Mucosa of rectum (tissue), 2 donors: ENCODE data around the gene SUV39H1.

ENCODE experiments used
- H3K27ac ChIP-seq, 2 donors: one replicate each; pipeline ENCODE4 v1.7.0; 2013; ENCODE audit warnings: inconsistent platforms in 2 of 2, low read depth in 2 of 2, low read length in 2 of 2
- H3K27me3 ChIP-seq, 2 donors: one replicate each; pipeline ENCODE4 v1.7.0; 2013; ENCODE audit warnings: low read length in 2 of 2; ENCODE audit not compliant: control insufficient read depth in 2 of 2, insufficient read depth in 2 of 2
- H3K36me3 ChIP-seq, 2 donors: one replicate each; pipeline ENCODE4 v1.7.0; 2013; ENCODE audit warnings: low read length in 2 of 2; ENCODE audit not compliant: control insufficient read depth in 2 of 2, insufficient read depth in 2 of 2
- H3K4me1 ChIP-seq, 2 donors: one replicate each; pipeline ENCODE4 v1.7.0; 2013; ENCODE audit warnings: low read length in 2 of 2, mild to moderate bottlenecking in 1 of 2; ENCODE audit not compliant: control insufficient read depth in 2 of 2, insufficient read depth in 2 of 2
- H3K4me3 ChIP-seq, 2 donors: one replicate each; pipeline ENCODE4 v1.7.0; 2013; ENCODE audit warnings: low read length in 2 of 2
- H3K9ac ChIP-seq, 2 donors: one replicate each; pipeline ENCODE4 v1.7.0; 2013; ENCODE audit warnings: low read length in 2 of 2, low read depth in 1 of 2, mild to moderate bottlenecking in 1 of 2
- H3K9me3 ChIP-seq, 2 donors: one replicate each; pipeline ENCODE4 v1.7.0; 2013; ENCODE audit warnings: low read length in 2 of 2; ENCODE audit not compliant: control insufficient read depth in 2 of 2
- donor health status: healthy.
- donor health status: Normal muscosa, but diverticular disease.

SUV39H1 gene

GRCh38 chrX:48728653-48729052 lies 32.1 kb downstream of the SUV39H1 start:
- peaks cover 0 to 6% of the 10 kb centered on the region in 2 donors for H3K27me3 ChIP-seq
- no peaks in the 10 kb centered on the region for H3K4me1 ChIP-seq
- no peak overlapping the region for H3K4me3 ChIP-seq
- no peak overlapping the region for H3K9ac ChIP-seq
- no peak overlapping the region for H3K27ac ChIP-seq
- no peaks in the 10 kb centered on the region for H3K36me3 ChIP-seq
- no peaks in the 10 kb centered on the region for H3K9me3 ChIP-seq

GRCh38 chrX:48736303-48736702 lies 39.8 kb downstream of the SUV39H1 start:
- Histone ChIP-seq H3K27ac (no peak overlapping the region), H3K9ac (no peak overlapping the region), H3K4me1 (peaks cover 0 to 3% of the 10 kb centered on the region in 2 donors), H3K27me3 (no peaks in the 10 kb centered on the region), H3K4me3 (no peak overlapping the region), H3K36me3 (no peaks in the 10 kb centered on the region), H3K9me3 (no peaks in the 10 kb centered on the region)

- no peaks in the 10 kb centered on the region for H3K27me3 ChIP-seq
- H3K27ac ChIP-seq: no peak overlapping the region
- peaks cover 0 to 3% of the 10 kb centered on the region in 2 donors for H3K4me1 ChIP-seq
- H3K36me3 ChIP-seq: no peaks in the 10 kb centered on the region
- peak overlapping the region; percentile 34 to 58 for H3K4me3 ChIP-seq
- no peaks in the 10 kb centered on the region for H3K9me3 ChIP-seq
- no peak overlapping the region for H3K9ac ChIP-seq
Measured at GRCh38 chrX:48736878-48737212, 40.3 kb downstream of the SUV39H1 start.

- Histone ChIP-seq H3K4me3 (peak overlapping the region; percentile 74 to 85), H3K36me3 (no peaks in the 10 kb centered on the region), H3K9me3 (no peaks in the 10 kb centered on the region), H3K9ac (peak overlapping the region; percentile 77 to 87), H3K27ac (peak overlapping the region; percentile 91 to 92), H3K27me3 (no peaks in the 10 kb centered on the region), H3K4me1 (peaks cover 0 to 3% of the 10 kb centered on the region in 2 donors)
Measured at GRCh38 chrX:48737213-48737938, 40.8 kb downstream of the SUV39H1 start.

- no peaks in the 10 kb centered on the region for H3K36me3 ChIP-seq
Measured at GRCh38 chrX:48737940-48738339, 41.4 kb downstream of the SUV39H1 start.

GRCh38 chrX:48741834-48742233 lies 45.3 kb downstream of the SUV39H1 start:
- Histone ChIP-seq H3K36me3 (no peaks in the 10 kb centered on the region), H3K27ac (no peak overlapping the region), H3K9ac (no peak overlapping the region), H3K9me3 (no peaks in the 10 kb centered on the region), H3K4me1 (peaks cover 0 to 3% of the 10 kb centered on the region in 2 donors), H3K4me3 (no peak overlapping the region), H3K27me3 (peaks cover 0 to 2% of the 10 kb centered on the region in 2 donors)

More at GRCh38 chrX:48737940-48738339, 41.4 kb downstream of the SUV39H1 start:
- peak overlapping the region; percentile 91 to 92 for H3K27ac ChIP-seq
- H3K27me3 ChIP-seq: no peaks in the 10 kb centered on the region
- H3K4me3 ChIP-seq: peak overlapping the region; percentile 74 to 85
- H3K4me1 ChIP-seq: peaks cover 0 to 3% of the 10 kb centered on the region in 2 donors
- H3K9me3 ChIP-seq: no peaks in the 10 kb centered on the region
- H3K9ac ChIP-seq: peak overlapping the region; percentile 77 to 87

- no peaks in the 10 kb centered on the region for H3K9me3 ChIP-seq
- no peak overlapping the region for H3K27ac ChIP-seq
- H3K4me1 ChIP-seq: no peaks in the 10 kb centered on the region
- no peak overlapping the region for H3K4me3 ChIP-seq
- peaks cover 0 to 2% of the 10 kb centered on the region in 2 donors for H3K27me3 ChIP-seq
- no peak overlapping the region for H3K9ac ChIP-seq
- no peaks in the 10 kb centered on the region for H3K36me3 ChIP-seq
Measured at GRCh38 chrX:48745222-48745621, 48.7 kb downstream of the SUV39H1 start.

GRCh38 chrX:48747415-48748016 lies 51.0 kb downstream of the SUV39H1 start:
- Histone ChIP-seq H3K9me3 (no peaks in the 10 kb centered on the region), H3K4me1 (no peaks in the 10 kb centered on the region), H3K36me3 (no peaks in the 10 kb centered on the region), H3K4me3 (no peak overlapping the region), H3K9ac (no peak overlapping the region), H3K27me3 (peaks cover 0 to 2% of the 10 kb centered on the region in 2 donors), H3K27ac (no peak overlapping the region)

- H3K9me3 ChIP-seq: no peaks in the 10 kb centered on the region
Measured at GRCh38 chrX:48749182-48749581, 52.6 kb downstream of the SUV39H1 start.

GRCh38 chrX:48751343-48751742 lies 54.8 kb downstream of the SUV39H1 start:
- Histone ChIP-seq H3K9ac (no peak overlapping the region), H3K36me3 (no peaks in the 10 kb centered on the region), H3K4me3 (no peak overlapping the region), H3K27ac (no peak overlapping the region), H3K4me1 (no peaks in the 10 kb centered on the region), H3K9me3 (no peaks in the 10 kb centered on the region), H3K27me3 (peaks cover 2 to 4% of the 10 kb centered on the region in 2 donors)

More at GRCh38 chrX:48749182-48749581, 52.6 kb downstream of the SUV39H1 start:
- Histone ChIP-seq H3K27me3 (peaks cover 2 to 4% of the 10 kb centered on the region in 2 donors), H3K27ac (no peak overlapping the region), H3K36me3 (no peaks in the 10 kb centered on the region), H3K9ac (no peak overlapping the region), H3K4me1 (no peaks in the 10 kb centered on the region), H3K4me3 (no peak overlapping the region)
